Trophoblast cell (in vitro differentiated cells and primary cell): ENCODE data around the gene JOSD2.

ENCODE experiments used
- DNase-seq, 2 donors: peaks; one replicate each; pipeline ENCODE4 v3.0.0-alpha.2; 2016
- H2AFZ ChIP-seq: 2 replicates; pipeline ENCODE4 v1.6.1; 2013; ENCODE audit warnings: low read length, moderate library complexity, mild to moderate bottlenecking; ENCODE audit not compliant: insufficient read depth, poor library complexity
- H2AK5ac ChIP-seq: 2 replicates; pipeline ENCODE4 v1.6.1; 2013; ENCODE audit warnings: mild to moderate bottlenecking, low read length
- H2BK120ac ChIP-seq: 2 replicates; pipeline ENCODE4 v1.6.1; 2013; ENCODE audit warnings: low read length, mild to moderate bottlenecking, moderate library complexity; ENCODE audit not compliant: insufficient read depth, poor library complexity
- H2BK12ac ChIP-seq: 2 replicates; pipeline ENCODE4 v1.6.1; 2013; ENCODE audit warnings: mild to moderate bottlenecking, low read length, moderate library complexity
- H2BK5ac ChIP-seq: 2 replicates; pipeline ENCODE4 v1.6.1; 2013; ENCODE audit warnings: low read length, low read depth, moderate library complexity, mild to moderate bottlenecking; ENCODE audit not compliant: poor library complexity
- H3K14ac ChIP-seq: 2 replicates; pipeline ENCODE4 v1.6.1; 2013; ENCODE audit warnings: mild to moderate bottlenecking, low read length
- H3K18ac ChIP-seq: 2 replicates; pipeline ENCODE4 v1.6.1; 2013; ENCODE audit warnings: mild to moderate bottlenecking, low read length
- H3K23ac ChIP-seq: 2 replicates; pipeline ENCODE4 v1.6.1; 2013; ENCODE audit warnings: low read length
- H3K27ac ChIP-seq: 2 replicates; pipeline ENCODE4 v1.5.1; 2013; ENCODE audit warnings: low read depth, mild to moderate bottlenecking, inconsistent platforms, low read length, moderate library complexity
- H3K27me3 ChIP-seq: 2 replicates; pipeline ENCODE4 v1.6.1; 2013; ENCODE audit warnings: inconsistent platforms, mild to moderate bottlenecking, low read length, moderate library complexity; ENCODE audit not compliant: insufficient read depth
- H3K36me3 ChIP-seq, 2 experiments: 1 replicate in 1 of 2; 2 replicates in 1 of 2; pipeline ENCODE4 v1.6.1; 2013; ENCODE audit warnings: low read length in 2 of 2, mild to moderate bottlenecking in 2 of 2, moderate library complexity in 1 of 2; ENCODE audit not compliant: insufficient read depth in 2 of 2, control insufficient read depth in 1 of 2
- H3K4ac ChIP-seq: 2 replicates; pipeline ENCODE4 v1.6.1; 2013; ENCODE audit warnings: low read depth, mild to moderate bottlenecking, low read length, moderate library complexity
- H3K4me1 ChIP-seq, 2 experiments: 1 replicate in 1 of 2; 2 replicates in 1 of 2; pipeline ENCODE4 v1.6.1; 2013; ENCODE audit warnings: low read length in 2 of 2, mild to moderate bottlenecking in 2 of 2, moderate library complexity in 1 of 2; ENCODE audit not compliant: insufficient read depth in 2 of 2, control insufficient read depth in 1 of 2
- H3K4me2 ChIP-seq: 2 replicates; pipeline ENCODE4 v1.6.1; 2013; ENCODE audit warnings: inconsistent platforms, mild to moderate bottlenecking, low read length, moderate library complexity
- H3K4me3 ChIP-seq: 2 replicates; pipeline ENCODE4 v1.5.1; 2013; ENCODE audit warnings: mild to moderate bottlenecking, low read depth, low read length, inconsistent platforms
- H3K79me1 ChIP-seq: one replicate; pipeline ENCODE4 v1.6.1; 2013; ENCODE audit warnings: low read length
- H3K79me2 ChIP-seq: 2 replicates; pipeline ENCODE4 v1.6.1; 2013; ENCODE audit warnings: low read length, mild to moderate bottlenecking; ENCODE audit not compliant: control insufficient read depth, insufficient read depth, poor library complexity
- H3K9ac ChIP-seq: 2 replicates; pipeline ENCODE4 v1.6.1; 2013; ENCODE audit warnings: mild to moderate bottlenecking, low read length
- H3K9me3 ChIP-seq: 2 replicates; pipeline ENCODE4 v1.6.1; 2013; ENCODE audit warnings: low read depth, mild to moderate bottlenecking, control low read depth, inconsistent platforms, low read length; ENCODE audit not compliant: insufficient read depth
- H4K12ac ChIP-seq: 2 replicates; pipeline ENCODE4 v1.6.1; 2013; ENCODE audit warnings: low read depth, mild to moderate bottlenecking, low read length, moderate library complexity
- H4K8ac ChIP-seq: 2 replicates; pipeline ENCODE4 v1.6.1; 2013; ENCODE audit warnings: low read depth, mild to moderate bottlenecking, low read length, moderate library complexity
- H4K91ac ChIP-seq: one replicate; pipeline ENCODE4 v1.6.1; 2013; ENCODE audit warnings: low read depth, mild to moderate bottlenecking, low read length, moderate library complexity
- WGBS: extraction: QIAGEN DNeasy Blood & Tissue Kit; methylation state at CpG from one replicate; pipeline ENCODE4 v1.1.7; 2013; ENCODE audit warnings: missing lambda C conversion rate; ENCODE audit not compliant: insufficient read length, insufficient coverage; ENCODE audit errors: extremely low coverage; 5-methylcytosine and 5-hydroxymethylcytosine counted together

The JOSD2 gene

GRCh38 chr19:50457300-50457699, 53.7 kb downstream of the JOSD2 start:
- no peak overlapping the region for H2BK5ac ChIP-seq
- no peak overlapping the region for H2AK5ac ChIP-seq
- peaks cover 2% of the 10 kb centered on the region for H3K9me3 ChIP-seq
- DNase-seq = no peak
- no peak overlapping the region for H3K4ac ChIP-seq
- no peak overlapping the region for H3K14ac ChIP-seq
- no peak overlapping the region for H4K12ac ChIP-seq
- H3K23ac ChIP-seq = no peak overlapping the region
- H3K36me3 ChIP-seq = no peaks in the 10 kb centered on the region
- no peak overlapping the region for H2AFZ ChIP-seq
- no peak overlapping the region for H4K91ac ChIP-seq
- peaks cover 0 to 4% of the 10 kb centered on the region in 2 experiments for H3K4me1 ChIP-seq
- H3K18ac ChIP-seq = no peak overlapping the region
- no peak overlapping the region for H3K4me3 ChIP-seq
- no peak overlapping the region for H3K4me2 ChIP-seq
- H2BK12ac ChIP-seq = no peak overlapping the region
- no peaks in the 10 kb centered on the region for H3K79me2 ChIP-seq
- no peaks in the 10 kb centered on the region for H3K27me3 ChIP-seq
- no peak overlapping the region for H3K27ac ChIP-seq
- H3K79me1 ChIP-seq = no peaks in the 10 kb centered on the region
- no peak overlapping the region for H4K8ac ChIP-seq
- no peak overlapping the region for H3K9ac ChIP-seq
- WGBS = no CpG with 5 or more reads among the region's 5 CpGs
- no peak overlapping the region for H2BK120ac ChIP-seq
